RPMI7951 (cell line): ENCODE measurements around the gene OR1A2. TPM values are rescaled to one million over a fixed set of nuclear protein-coding genes. Genes with fewer than 3 reads are reported as not detected.
"Not testable (repeated sequence)": the region's sequence is repeated elsewhere in the genome, so short reads cannot be mapped to it uniquely, and the experiment has no call there.

Source experiments
- DNase-seq: peaks from one replicate; pipeline ENCODE4 v3.0.0-alpha.2; 2012; ENCODE audit warnings: low read depth
- total RNA-seq: library from RNA; depleted of rRNA; stranded (reverse); fragments of >200 nt; shearing (Covaris generic); gene quantifications from 2 replicates; pipeline ENCODE4 v1.2.3, GENCODE V29; 2014; rRNA removed

The OR1A2 gene, protein sequence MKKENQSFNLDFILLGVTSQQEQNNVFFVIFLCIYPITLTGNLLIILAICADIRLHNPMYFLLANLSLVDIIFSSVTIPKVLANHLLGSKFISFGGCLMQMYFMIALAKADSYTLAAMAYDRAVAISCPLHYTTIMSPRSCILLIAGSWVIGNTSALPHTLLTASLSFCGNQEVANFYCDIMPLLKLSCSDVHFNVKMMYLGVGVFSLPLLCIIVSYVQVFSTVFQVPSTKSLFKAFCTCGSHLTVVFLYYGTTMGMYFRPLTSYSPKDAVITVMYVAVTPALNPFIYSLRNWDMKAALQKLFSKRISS
- total RNA-seq, result not detected in 2 replicates

GRCh38 chr17:3197219-3197618, at the start of gene OR1A2:
OR1A2 (plus strand) TSS chr17:3197519; CDS start chr17:3197519, 0 bp downstream.
- DNase-seq, result no peak

- no peak for DNase-seq
Measured at GRCh38 chr17:3157218-3157617, 40.1 kb upstream of the OR1A2 start.

DNA sequence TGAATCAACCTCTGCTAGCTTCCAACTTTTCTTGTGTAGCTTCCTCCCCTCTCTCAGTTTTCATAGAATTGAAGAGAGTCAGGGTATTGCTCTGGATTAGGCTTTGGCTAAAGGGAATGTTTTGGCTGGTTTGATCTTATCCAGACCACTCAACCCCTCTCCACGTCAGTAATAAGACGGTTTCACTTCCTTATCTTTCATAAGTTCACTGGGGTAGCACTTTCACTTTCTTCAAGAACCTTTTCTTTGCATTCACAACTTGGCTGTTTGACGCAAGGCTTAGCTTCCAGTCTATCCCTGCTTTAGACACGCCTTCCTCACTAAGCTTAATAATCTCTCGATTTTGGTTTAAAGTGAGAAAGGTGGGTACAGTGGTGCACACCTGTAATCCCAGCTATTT, 29.7 kb upstream of the OR1A2 start:
- DNase-seq, result no peak

DNA sequence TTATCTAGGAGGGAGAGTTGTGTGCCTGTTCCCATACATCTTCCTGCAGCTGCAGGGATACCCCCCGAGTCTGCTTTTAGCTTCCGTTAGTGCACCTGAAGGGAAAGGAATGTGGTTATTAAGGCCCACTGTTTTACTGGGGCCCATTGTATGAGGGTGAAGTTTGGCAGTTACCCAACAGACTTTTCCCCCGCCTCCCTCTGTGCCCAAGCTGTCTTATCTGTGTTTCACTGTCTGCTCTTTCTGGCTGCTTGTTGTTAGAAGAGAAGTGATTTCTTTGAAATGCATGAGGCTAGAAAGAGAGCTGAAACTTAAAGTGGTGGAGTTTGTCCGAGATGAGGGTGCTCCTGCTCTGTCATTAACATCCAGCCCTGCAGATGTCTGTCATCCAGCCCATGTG, 7.4 kb upstream of the OR1A2 start:
- DNase-seq, result no peak

GRCh38 chr17:3207367-3207766, 10.0 kb downstream of the OR1A2 start, which contains the start of gene OR1A1:
OR1A1 (plus strand) TSS chr17:3207667; CDS start chr17:3215621, 7,954 bp downstream.
- no peak for DNase-seq

DNA sequence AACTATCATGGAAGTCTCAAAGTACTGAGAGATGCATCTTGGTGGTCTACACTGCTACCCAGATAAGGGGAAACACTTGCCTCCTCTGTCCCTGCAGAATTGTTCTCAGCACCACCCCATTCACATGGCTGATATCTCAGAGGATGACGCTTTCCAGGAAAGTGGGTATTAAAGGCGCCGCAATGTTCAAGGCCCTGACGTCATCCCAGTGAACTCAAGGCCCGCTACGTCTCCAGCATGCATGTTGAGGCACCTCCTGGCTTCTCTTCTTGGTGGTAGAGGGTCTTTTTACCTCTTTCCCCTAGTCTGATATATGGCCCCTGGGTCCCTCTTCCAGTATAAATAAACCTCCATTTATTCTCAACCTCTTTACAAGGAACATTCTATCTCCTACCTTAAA, 11.2 kb downstream of the OR1A2 start:
- DNase-seq, result no peak

DNA sequence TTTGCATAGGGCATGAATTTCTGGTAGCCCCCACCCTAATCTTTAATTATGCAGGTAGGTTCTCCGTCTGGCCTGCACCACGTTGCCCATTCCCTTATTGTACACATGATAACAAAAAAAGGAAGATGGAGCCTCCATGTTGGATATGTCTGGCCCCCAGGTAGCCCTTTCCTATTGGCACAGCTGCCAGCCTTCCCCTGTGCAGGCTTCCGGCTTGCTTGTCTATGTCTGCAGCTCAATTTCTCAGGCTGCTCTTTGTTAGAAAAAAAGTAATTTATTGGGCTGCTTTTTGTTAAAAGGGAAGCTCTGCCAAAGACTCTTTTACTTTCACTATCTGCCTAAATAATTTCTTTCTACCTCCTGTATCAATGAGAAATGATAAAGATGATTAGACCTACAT, 15.7 kb downstream of the OR1A2 start:
- no peak for DNase-seq

DNA sequence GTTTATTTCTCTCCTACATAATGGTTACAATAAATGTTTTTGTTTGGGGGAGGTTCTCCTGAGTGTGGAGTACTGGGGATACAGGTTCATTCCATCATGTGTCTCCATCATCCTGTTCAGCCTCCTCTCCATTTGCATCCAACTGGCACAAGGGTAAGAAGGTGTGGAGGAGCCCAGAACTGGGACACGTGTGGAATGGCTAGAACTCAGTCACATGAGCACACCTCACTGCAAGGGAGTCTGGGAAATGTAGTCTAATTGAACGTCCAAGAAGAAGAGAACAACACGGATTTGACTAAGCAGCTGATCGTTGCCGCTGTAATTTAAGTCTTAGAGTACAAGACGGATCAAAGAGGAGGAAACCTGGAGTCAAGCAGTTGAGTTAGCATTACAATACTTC, 16.3 kb downstream of the OR1A2 start:
- DNase-seq, result no peak

GRCh38 chr17:3219978-3220377, 22.7 kb downstream of the OR1A2 start:
- not testable (repeated sequence) for DNase-seq

DNA sequence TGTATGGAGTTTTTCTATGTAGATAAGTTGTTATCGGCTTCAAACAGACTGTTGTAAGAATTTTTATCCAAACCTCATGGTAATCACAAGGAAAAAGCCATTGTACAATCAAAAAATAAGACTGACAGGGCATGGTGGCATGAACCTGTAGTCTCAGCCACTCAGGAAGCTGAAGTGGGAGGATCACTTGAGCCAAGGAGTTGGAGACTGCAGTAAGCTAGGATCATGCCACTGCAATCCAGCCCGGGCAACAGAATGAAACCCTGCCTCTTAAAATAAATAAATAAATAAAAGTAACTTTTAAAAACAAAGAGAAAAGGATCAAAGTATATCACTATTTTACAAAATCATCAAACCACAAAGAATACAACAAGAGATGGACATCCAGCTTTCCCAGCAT, 24.5 kb downstream of the OR1A2 start:
- no peak for DNase-seq

DNA sequence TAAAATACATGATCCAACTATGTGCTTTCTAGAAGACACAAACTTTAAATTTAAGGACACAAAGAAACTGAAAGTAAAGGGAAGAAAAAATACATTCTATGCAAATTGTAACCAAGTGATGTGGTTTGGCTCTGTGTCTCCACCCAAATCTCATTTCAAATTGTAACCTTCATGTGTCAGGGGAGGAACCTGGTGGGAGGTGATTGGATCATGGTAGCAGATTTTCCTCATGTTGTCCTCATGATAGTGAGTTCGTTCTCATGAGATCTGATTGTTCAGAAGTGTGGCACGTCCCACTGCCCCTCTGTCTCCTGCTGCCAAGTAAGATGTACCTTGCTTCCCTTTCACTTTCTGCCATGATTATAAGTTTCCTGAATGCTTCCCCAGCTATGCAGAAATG, 25.2 kb downstream of the OR1A2 start:
- no peak for DNase-seq

DNA sequence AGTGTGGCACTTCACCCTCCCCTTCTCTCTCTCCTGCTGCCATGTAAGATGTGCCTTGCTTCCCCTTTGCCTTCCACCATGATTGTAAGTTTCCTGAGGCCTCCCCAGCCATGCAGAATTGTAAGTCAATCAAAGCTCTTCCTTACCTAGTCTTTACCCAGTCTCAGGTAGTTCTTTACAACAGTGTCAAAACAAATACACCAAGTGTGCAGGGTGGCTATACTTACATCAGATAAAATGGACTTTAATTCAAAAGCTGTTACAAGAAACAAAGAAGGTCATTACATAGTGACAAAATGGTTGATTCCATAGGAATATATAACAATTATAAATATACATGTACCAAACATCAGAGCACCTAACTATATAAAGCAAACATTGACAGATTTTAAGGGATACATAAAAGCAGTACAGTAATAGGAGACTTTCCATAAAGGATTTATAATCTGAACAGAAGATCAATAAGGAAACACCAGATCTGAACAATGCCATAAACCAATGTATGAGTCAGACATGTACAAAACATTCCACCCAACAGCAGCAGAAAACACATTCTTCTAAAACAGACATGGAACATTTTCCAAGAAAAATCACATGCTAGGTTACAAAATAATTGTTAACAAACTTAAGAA, 27.5 kb downstream of the OR1A2 start:
- DNase-seq, result not testable (repeated sequence)

DNA sequence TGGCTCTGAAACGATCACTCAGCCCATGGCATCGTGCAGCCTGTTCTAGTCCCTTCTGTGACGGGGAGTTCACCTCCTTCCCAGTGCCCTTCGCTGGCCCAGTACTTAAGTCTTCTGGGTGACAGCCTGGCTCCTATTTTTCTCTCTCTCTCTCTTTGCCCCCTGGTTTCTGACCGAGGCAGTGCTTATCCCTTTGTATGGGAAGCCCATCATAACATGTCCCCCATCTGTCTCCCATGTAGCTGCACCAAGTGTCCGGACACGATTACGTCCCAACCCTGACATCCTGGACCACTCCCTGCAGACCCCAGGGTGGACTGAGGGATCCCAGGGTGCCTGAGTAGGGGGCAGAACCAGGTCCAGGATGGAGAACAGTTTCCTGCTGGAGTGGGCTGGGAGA, 35.0 kb downstream of the OR1A2 start:
- not testable (repeated sequence) for DNase-seq

DNA sequence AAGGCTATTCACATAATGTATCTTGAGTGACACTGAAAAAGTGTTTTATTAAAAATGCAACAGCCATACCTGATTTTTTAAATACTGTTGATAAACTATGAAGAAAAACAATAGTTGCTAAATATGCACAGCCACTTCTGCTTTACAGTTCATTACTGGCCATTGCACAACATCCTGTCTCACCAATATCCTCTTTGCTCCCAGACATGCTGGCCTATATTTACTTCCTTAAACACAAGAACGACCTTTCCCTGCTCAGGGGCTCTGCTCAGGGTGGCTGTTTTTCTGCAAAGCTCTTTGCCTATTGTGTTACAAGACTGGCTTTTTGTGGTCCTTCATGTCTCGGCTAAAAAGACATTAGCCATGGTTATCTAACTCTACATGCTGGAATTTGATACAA, 41.4 kb downstream of the OR1A2 start:
- DNase-seq, result not testable (repeated sequence)

DNA sequence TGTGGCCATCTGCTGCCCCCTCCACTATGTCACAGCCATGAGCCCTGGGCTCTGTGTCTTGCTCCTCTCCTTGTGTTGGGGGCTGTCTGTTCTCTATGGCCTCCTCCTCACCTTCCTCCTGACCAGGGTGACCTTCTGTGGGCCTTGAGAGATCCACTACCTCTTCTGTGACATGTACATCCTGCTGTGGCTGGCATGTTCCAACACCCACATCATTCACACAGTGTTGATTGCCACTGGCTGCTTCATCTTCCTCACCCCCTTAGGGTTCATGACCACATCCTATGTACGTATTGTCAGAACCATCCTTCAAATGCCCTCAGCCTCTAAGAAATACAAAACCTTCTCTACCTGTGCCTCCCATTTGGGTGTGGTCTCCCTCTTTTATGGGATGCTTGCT, 43.7 kb downstream of the OR1A2 start:
- not testable (repeated sequence) for DNase-seq

GRCh38 chr17:3244841-3245240, 47.5 kb downstream of the OR1A2 start:
- not testable (repeated sequence) for DNase-seq

Other genes with a start within 250 kb of the OR1A2 start
- gene OR1D5, start 133.9 kb upstream of the OR1A2 start, total RNA-seq, result not detected in 2 replicates
- gene OR1D2, start 93.1 kb upstream of the OR1A2 start, total RNA-seq, result not detected in 2 replicates
- not detected in 2 replicates for gene OR1G1, start 70.0 kb upstream of the OR1A2 start, total RNA-seq
- gene OR1A1, start 10.1 kb downstream of the OR1A2 start, total RNA-seq, result not detected in 2 replicates
- gene OR3A1, start 100.8 kb downstream of the OR1A2 start, total RNA-seq, result not detected in 2 replicates
- not detected in 2 replicates for gene OR3A2, start 188.8 kb downstream of the OR1A2 start, total RNA-seq
- not detected in 2 replicates for gene OR1E1, start 200.9 kb downstream of the OR1A2 start, total RNA-seq
- gene OR3A3, start 213.9 kb downstream of the OR1A2 start, total RNA-seq, result not detected in 2 replicates
- gene OR1E2, start 236.3 kb downstream of the OR1A2 start, total RNA-seq, result not detected in 2 replicates